DMS114 treated with DMSO at 0.1 percent for 48 hours (cell line): ENCODE measurements around the gene CCNI.
"Not testable (repeated sequence)": the region's sequence is repeated elsewhere in the genome, so short reads cannot be mapped to it uniquely, and the experiment has no call there.

Experiments used
- DNase-seq: peaks from one replicate; lab custom pipeline; 2025; ENCODE audit not compliant: unreplicated experiment; lab: John Stamatoyannopoulos, UW

The CCNI gene

GRCh38 chr4:77082886-77083608, 7.3 kb upstream of the CCNI start:
- DNase-seq = no peak

- not testable (repeated sequence) for DNase-seq
These were observed 5.0 kb upstream of the CCNI start for GRCh38 chr4:77080806-77081205.

GRCh38 chr4:77079281-77079680, 3.5 kb upstream of the CCNI start:
- no peak for DNase-seq

- DNase-seq = no peak
These were observed 2.6 kb upstream of the CCNI start for GRCh38 chr4:77078401-77078800.

GRCh38 chr4:77076889-77077635, 1.3 kb upstream of the CCNI start:
- DNase-seq = no peak

- no peak for DNase-seq
These were observed 571 bp downstream of the CCNI start for GRCh38 chr4:77074981-77075855.

GRCh38 chr4:77074381-77074831, 1.4 kb downstream of the CCNI start:
- no peak for DNase-seq

- no peak for DNase-seq
These were observed 1.8 kb downstream of the CCNI start for GRCh38 chr4:77073981-77074380.

- DNase-seq = no peak
These were observed 2.5 kb downstream of the CCNI start for GRCh38 chr4:77073106-77073809.

GRCh38 chr4:77072195-77072753, 3.5 kb downstream of the CCNI start:
- no peak for DNase-seq

GRCh38 chr4:77069514-77069913, 6.3 kb downstream of the CCNI start:
- DNase-seq = not testable (repeated sequence)

GRCh38 chr4:77065382-77065781, 10.4 kb downstream of the CCNI start:
- no peak for DNase-seq

GRCh38 chr4:77062856-77063255, 12.9 kb downstream of the CCNI start:
- DNase-seq = no peak

GRCh38 chr4:77052352-77052751, 23.4 kb downstream of the CCNI start:
- no peak for DNase-seq

GRCh38 chr4:77050962-77051361, 24.8 kb downstream of the CCNI start:
- DNase-seq = no peak

- DNase-seq = no peak
These were observed 28.8 kb downstream of the CCNI start for GRCh38 chr4:77047037-77047436.

GRCh38 chr4:77045490-77045889, 30.3 kb downstream of the CCNI start:
- no peak for DNase-seq

- DNase-seq = no peak
These were observed 31.2 kb downstream of the CCNI start for GRCh38 chr4:77044461-77045150.

GRCh38 chr4:77043507-77044136, 32.2 kb downstream of the CCNI start:
- no peak for DNase-seq
